ENCODE results near the gene EPHA3.

EPHA3 gene

DNA sequence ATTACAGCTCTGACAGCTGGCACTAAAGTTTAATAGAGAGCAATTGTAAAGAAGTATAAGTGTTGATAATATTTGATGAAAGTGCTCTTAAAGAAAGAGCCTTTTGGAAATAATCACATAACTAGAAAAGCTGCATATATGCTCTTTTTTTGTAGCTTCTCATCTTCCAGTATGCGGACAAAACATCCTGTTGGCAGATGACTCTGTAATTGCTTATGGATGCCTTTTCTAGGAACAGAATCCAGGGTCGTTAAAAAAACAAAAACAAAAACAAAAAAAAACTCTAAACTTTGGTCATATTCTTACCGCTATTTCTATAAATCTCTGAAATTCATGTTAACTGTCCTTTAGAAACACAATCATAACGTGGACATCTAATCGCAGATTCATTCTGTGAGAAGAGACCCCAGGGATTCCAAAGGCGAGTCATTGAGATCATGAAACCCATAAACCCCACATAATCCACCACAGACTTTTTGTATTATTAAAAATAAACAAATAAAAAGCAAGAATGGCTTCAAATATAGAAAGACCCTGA, 109.8 kb downstream of the EPHA3 start:
- Histone ChIP-seq H3K79me2 (ENCODE audit: insufficient read depth, low read length) (no peaks in the 10 kb centered on the region), H3K9me2 (replicated peaks; ENCODE audit: low read depth, low read length) (no peaks in the 10 kb centered on the region), H3F3A (ENCODE audit: low read depth) (no peaks in the 10 kb centered on the region), H4K20me1 (ENCODE audit: insufficient read depth, low read length, poor library complexity, severe bottlenecking) (no peaks in the 10 kb centered on the region), H3K27me3 (ENCODE audit: insufficient read depth, low read length, poor library complexity, severe bottlenecking) (no peaks in the 10 kb centered on the region), H3K9me3 (ENCODE audit: insufficient read depth, low read depth, low read length) (no peaks in the 10 kb centered on the region), H3K4me1 (ENCODE audit: insufficient read depth, low read length, poor library complexity, severe bottlenecking) (no peaks in the 10 kb centered on the region), H3K9ac (ENCODE audit: low read depth, low read length, poor library complexity, severe bottlenecking) (no peak overlapping the region), H3K36me3 (ENCODE audit: insufficient read depth, low read length) (no peaks in the 10 kb centered on the region), H2AFZ (ENCODE audit: low read length) (no peak overlapping the region), H3K4me2 (ENCODE audit: low read depth, low read length, poor library complexity, severe bottlenecking) (no peak overlapping the region), H3K4me3 (ENCODE audit: low read length, poor library complexity, severe bottlenecking) (no peak overlapping the region)
- TF ChIP-seq, protein P1, sequence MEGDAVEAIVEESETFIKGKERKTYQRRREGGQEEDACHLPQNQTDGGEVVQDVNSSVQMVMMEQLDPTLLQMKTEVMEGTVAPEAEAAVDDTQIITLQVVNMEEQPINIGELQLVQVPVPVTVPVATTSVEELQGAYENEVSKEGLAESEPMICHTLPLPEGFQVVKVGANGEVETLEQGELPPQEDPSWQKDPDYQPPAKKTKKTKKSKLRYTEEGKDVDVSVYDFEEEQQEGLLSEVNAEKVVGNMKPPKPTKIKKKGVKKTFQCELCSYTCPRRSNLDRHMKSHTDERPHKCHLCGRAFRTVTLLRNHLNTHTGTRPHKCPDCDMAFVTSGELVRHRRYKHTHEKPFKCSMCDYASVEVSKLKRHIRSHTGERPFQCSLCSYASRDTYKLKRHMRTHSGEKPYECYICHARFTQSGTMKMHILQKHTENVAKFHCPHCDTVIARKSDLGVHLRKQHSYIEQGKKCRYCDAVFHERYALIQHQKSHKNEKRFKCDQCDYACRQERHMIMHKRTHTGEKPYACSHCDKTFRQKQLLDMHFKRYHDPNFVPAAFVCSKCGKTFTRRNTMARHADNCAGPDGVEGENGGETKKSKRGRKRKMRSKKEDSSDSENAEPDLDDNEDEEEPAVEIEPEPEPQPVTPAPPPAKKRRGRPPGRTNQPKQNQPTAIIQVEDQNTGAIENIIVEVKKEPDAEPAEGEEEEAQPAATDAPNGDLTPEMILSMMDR (conservative IDR thresholded peaks at IDR 0.05; ENCODE audit: low read length): no peak
- no peak for TF ChIP-seq EZH2phosphoT487 (IDR thresholded peaks at IDR 0.05; ENCODE audit: borderline replicate concordance)

DNA sequence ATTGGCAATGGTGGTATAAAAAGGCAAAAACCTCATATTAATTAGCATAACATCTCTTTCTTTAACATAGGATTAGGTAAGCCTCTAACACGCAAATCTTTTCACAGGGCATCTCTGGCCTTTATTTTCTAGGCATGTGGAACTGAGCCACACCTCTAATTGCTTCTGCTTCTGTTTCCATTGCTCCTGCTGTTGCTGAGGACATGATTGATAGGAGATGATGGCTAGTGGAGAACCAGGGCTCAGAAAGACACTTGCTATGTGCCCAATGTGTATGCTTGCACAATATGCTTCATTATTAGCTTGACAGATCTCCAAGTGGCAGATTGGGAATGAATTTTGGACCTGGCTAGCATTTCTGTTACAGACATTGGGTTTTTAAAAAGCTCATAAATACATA, 114.5 kb downstream of the EPHA3 start:
- no peaks in the 10 kb centered on the region for H3K9me3 ChIP-seq (ENCODE audit: insufficient read depth, low read depth, low read length)
- no peaks in the 10 kb centered on the region for H3K36me3 ChIP-seq (ENCODE audit: insufficient read depth, low read length)
- no peak overlapping the region for H2AFZ ChIP-seq (ENCODE audit: low read length)
- no peak overlapping the region for H3K4me3 ChIP-seq (ENCODE audit: low read length, poor library complexity, severe bottlenecking)
- no peaks in the 10 kb centered on the region for H3F3A ChIP-seq (ENCODE audit: low read depth)
- no peaks in the 10 kb centered on the region for H3K4me1 ChIP-seq (ENCODE audit: insufficient read depth, low read length, poor library complexity, severe bottlenecking)
- no peaks in the 10 kb centered on the region for H3K79me2 ChIP-seq (ENCODE audit: insufficient read depth, low read length)
- no peak overlapping the region for H3K4me2 ChIP-seq (ENCODE audit: low read depth, low read length, poor library complexity, severe bottlenecking)
- TF ChIP-seq EZH2phosphoT487 (IDR thresholded peaks at IDR 0.05; ENCODE audit: borderline replicate concordance): no peak
- TF ChIP-seq, protein P1 (conservative IDR thresholded peaks at IDR 0.05; ENCODE audit: low read length): no peak
- H3K27me3 ChIP-seq (ENCODE audit: insufficient read depth, low read length, poor library complexity, severe bottlenecking): no peaks in the 10 kb centered on the region
- H3K9ac ChIP-seq (ENCODE audit: low read depth, low read length, poor library complexity, severe bottlenecking): no peak overlapping the region
- no peaks in the 10 kb centered on the region for H3K9me2 ChIP-seq (replicated peaks; ENCODE audit: low read depth, low read length)
- no peaks in the 10 kb centered on the region for H4K20me1 ChIP-seq (ENCODE audit: insufficient read depth, low read length, poor library complexity, severe bottlenecking)

DNA sequence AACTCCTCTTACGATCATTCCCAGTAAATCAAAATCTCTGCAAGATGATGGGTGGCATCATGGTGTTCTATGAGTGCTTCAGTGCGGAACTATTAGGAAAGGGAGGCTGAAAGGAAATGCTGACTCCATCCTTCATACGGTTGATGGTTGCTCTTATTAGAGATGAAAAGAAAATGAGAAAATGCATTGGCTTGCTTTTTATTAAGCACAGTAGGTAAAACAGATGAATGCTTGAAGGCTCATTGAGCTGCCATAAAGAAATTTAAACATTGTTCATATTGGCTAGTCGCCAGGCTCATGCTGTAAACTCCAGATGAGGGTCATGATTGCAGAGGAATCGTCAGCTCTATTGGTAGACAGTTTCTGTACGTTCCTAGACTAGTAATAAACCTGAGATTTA, 115.8 kb downstream of the EPHA3 start:
- H3K9me2 ChIP-seq (replicated peaks; ENCODE audit: low read depth, low read length): no peaks in the 10 kb centered on the region
- H4K20me1 ChIP-seq (ENCODE audit: insufficient read depth, low read length, poor library complexity, severe bottlenecking): no peaks in the 10 kb centered on the region

More for the DNA sequence above, 115.8 kb downstream of the EPHA3 start:
- TF ChIP-seq EZH2phosphoT487 (IDR thresholded peaks at IDR 0.05; ENCODE audit: borderline replicate concordance): no peak
- TF ChIP-seq, protein P1 (conservative IDR thresholded peaks at IDR 0.05; ENCODE audit: low read length): no peak
- Histone ChIP-seq H3K36me3 (ENCODE audit: insufficient read depth, low read length) (no peaks in the 10 kb centered on the region), H3F3A (ENCODE audit: low read depth) (no peaks in the 10 kb centered on the region), H3K4me3 (ENCODE audit: low read length, poor library complexity, severe bottlenecking) (no peak overlapping the region), H3K4me1 (ENCODE audit: insufficient read depth, low read length, poor library complexity, severe bottlenecking) (no peaks in the 10 kb centered on the region), H3K9me3 (ENCODE audit: insufficient read depth, low read depth, low read length) (no peaks in the 10 kb centered on the region), H3K4me2 (ENCODE audit: low read depth, low read length, poor library complexity, severe bottlenecking) (no peak overlapping the region), H3K9ac (ENCODE audit: low read depth, low read length, poor library complexity, severe bottlenecking) (no peak overlapping the region), H2AFZ (ENCODE audit: low read length) (no peak overlapping the region), H3K79me2 (ENCODE audit: insufficient read depth, low read length) (no peaks in the 10 kb centered on the region), H3K27me3 (ENCODE audit: insufficient read depth, low read length, poor library complexity, severe bottlenecking) (no peaks in the 10 kb centered on the region)
